Activated naive CD8-positive, alpha-beta T cell (primary cell): Measurements from ENCODE around the gene PCF11.
"Not testable (repeated sequence)": the region's sequence is repeated elsewhere in the genome, so short reads cannot be mapped to it uniquely, and the experiment has no call there.

Source experiments
- H3K27ac Mint-ChIP-seq: one replicate; pipeline ENCODE4 v1.8.0; 2021; ENCODE audit warnings: mixed read lengths
- H3K27me3 Mint-ChIP-seq: one replicate; pipeline ENCODE4 v1.8.0; 2021; ENCODE audit warnings: mixed read lengths
- H3K36me3 Mint-ChIP-seq: one replicate; pipeline ENCODE4 v1.8.0; 2021; ENCODE audit warnings: mixed read lengths
- H3K4me1 Mint-ChIP-seq: one replicate; pipeline ENCODE4 v1.8.0; 2021; ENCODE audit warnings: low read depth, mixed read lengths
- H3K4me3 Mint-ChIP-seq: one replicate; pipeline ENCODE4 v1.8.0; 2021; ENCODE audit warnings: mild to moderate bottlenecking, mixed read lengths
- H3K9me3 Mint-ChIP-seq: one replicate; pipeline ENCODE4 v1.8.0; 2021; ENCODE audit warnings: low read depth, mixed read lengths

The PCF11 gene

DNA sequence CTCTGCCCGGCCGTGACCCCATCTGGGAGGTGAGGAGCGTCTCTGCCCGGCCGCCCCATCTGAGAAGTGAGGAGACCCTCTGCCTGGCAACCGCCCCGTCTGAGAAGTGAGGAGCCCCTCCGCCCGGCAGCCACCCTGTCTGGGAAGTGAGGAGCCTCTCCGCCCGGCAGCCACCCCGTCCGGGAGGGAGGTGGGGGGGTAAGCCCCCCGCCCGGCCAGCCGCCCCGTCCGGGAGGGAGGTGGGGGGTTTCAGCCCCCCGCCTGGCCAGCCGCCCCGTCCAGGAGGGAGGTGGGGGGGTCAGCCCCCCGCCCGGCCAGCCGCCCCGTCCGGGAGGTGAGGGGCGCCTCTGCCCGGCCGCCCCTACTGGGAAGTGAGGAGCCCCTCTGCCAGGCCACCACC lies 23.7 kb upstream of the PCF11 start:
- H3K27me3 Mint-ChIP-seq, H3K4me3 Mint-ChIP-seq, H3K27ac Mint-ChIP-seq, H3K4me1 Mint-ChIP-seq, H3K36me3 Mint-ChIP-seq, H3K9me3 Mint-ChIP-seq: not testable (repeated sequence)

DNA sequence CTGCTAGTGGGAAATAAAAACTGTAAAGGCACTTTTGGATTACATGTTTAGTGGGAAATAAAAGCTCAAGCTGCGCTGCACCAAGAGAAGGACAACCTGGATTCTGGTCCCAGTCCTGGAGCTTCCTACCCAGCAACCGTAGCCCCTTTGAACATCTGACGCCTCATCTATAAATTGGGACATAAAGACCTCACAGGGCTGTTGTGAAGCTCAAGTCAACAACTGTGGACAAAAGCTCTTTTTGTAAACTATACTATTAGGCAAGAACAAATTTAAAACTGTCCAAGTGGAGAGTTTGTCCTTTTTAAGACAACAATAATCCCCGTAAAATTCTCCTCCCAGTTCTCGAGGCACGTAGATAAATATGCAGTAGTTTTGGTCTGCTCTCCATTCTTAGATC lies 17.6 kb upstream of the PCF11 start:
- Mint-ChIP-seq H3K27me3 (no peaks in the 10 kb centered on the region), H3K9me3 (no peaks in the 10 kb centered on the region), H3K4me1 (no peaks in the 10 kb centered on the region), H3K27ac (no peak overlapping the region), H3K36me3 (no peaks in the 10 kb centered on the region), H3K4me3 (no peak overlapping the region)

DNA sequence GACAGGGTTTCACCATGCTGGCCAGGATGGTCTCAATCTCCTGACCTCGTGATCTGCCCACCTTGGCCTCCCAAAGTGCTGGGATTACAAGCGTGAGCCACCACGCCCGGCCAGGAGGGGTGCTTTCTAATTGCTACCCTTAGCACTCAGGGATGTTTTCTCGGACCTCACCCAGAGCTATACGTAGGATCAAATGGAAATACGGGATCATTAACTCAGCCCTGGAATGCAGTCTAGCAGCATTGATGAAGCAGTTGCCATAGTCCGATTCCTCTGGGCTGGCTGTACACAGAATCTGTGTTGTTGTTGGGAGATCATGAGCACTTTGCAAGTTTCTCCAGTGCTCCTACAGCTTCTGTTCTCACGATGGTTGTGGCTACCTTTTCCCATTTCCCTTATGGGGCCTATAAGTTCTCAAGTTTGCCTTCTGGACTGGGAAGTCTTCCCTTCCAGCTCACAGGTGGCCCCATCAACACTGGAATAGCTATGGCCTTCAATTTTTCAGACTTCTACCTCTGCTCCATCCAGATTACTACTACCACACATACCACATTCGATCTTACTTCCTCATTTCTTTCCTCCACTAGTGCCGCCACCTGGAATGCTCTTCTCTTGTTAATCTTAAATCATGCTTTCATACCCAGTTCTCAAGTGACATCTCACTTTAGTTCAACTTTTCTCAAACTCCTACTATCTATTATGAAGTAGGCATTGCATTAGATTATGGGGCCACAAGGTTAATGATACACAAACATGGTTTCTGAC lies 16.1 kb upstream of the PCF11 start:
- no peaks in the 10 kb centered on the region for H3K9me3 Mint-ChIP-seq
- no peaks in the 10 kb centered on the region for H3K27me3 Mint-ChIP-seq
- H3K36me3 Mint-ChIP-seq, result no peaks in the 10 kb centered on the region
- no peak overlapping the region for H3K4me3 Mint-ChIP-seq
- H3K27ac Mint-ChIP-seq, result no peak overlapping the region
- no peaks in the 10 kb centered on the region for H3K4me1 Mint-ChIP-seq

DNA sequence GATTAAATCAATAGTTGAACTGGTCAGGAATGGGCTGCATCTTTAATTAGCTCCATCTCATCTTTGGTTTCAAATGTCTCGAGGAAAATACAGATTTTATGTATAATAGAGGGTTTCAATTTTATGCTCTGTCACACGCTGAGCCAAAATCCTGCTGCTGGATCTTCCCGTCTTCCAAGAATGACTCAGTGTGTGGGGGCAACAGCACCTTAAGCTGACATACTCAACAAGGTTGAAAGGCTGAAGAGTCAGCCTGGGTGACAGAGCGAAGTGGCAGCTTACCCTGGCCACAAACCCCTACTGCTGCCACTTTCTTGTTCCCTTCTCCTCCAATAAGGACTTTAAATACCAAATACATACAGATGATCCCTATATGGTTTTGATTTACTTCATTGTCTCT lies 9.0 kb upstream of the PCF11 start:
- Mint-ChIP-seq H3K27me3 (no peaks in the 10 kb centered on the region), H3K4me1 (no peaks in the 10 kb centered on the region), H3K9me3 (no peaks in the 10 kb centered on the region), H3K36me3 (no peaks in the 10 kb centered on the region), H3K27ac (no peak overlapping the region), H3K4me3 (no peak overlapping the region)

DNA sequence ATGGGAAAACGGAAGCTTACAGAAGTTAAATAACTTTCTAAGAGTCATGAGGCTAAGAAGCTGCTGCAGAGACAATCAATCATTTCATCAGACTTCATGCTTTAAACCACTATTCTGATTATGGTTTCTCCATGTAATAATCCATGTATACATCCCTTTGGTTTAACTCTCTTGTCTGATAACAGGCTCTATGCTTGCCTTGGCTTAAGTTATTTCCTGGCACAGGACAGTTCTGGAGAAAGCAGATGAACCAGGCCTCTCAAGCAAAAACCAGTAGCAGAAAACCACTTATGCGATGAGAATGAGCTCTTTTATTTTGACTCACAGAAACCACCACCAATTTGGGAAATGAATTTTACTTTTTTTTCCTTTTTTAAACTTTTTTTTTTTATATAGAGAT lies 6.5 kb upstream of the PCF11 start:
- Mint-ChIP-seq H3K27ac (no peak overlapping the region), H3K4me3 (no peak overlapping the region), H3K4me1 (peaks cover 3% of the 10 kb centered on the region), H3K36me3 (no peaks in the 10 kb centered on the region), H3K27me3 (no peaks in the 10 kb centered on the region), H3K9me3 (no peaks in the 10 kb centered on the region)

DNA sequence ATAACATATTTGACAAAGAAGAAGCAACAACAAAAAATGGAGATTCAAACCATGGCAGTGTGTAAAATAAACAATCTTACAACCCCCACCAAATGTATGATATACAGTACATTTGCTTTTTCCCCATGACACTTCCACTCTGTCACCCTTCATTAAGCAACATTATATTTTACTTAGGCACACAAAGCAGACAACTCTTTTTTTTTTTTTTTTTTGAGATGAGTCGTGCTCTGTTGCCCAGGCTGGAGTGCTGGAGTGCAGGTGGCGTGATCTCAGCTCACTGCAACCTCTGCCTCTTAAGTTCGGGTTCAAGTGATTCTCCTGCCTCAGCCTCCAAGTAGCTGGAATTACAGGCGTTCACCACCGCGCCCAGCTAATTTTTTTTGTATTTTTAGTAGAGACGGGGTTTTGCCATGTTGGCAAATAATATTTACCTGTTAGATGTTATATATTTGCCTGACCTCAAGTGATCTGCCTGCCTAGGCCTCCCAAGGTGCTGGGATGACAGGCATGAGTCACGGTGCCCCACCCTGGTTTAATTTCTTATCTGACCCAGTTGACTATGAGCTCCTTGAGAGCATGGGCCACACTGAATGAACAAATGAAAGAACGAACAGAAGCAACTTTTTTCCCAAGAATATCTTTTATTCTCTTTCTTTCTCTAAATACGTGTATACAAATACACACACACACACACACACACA lies 5.5 kb upstream of the PCF11 start:
- H3K9me3 Mint-ChIP-seq, result no peaks in the 10 kb centered on the region
- no peaks in the 10 kb centered on the region for H3K27me3 Mint-ChIP-seq
- no peaks in the 10 kb centered on the region for H3K36me3 Mint-ChIP-seq
- H3K4me1 Mint-ChIP-seq, result peaks cover 5% of the 10 kb centered on the region
- H3K27ac Mint-ChIP-seq, result no peak overlapping the region
- no peak overlapping the region for H3K4me3 Mint-ChIP-seq

DNA sequence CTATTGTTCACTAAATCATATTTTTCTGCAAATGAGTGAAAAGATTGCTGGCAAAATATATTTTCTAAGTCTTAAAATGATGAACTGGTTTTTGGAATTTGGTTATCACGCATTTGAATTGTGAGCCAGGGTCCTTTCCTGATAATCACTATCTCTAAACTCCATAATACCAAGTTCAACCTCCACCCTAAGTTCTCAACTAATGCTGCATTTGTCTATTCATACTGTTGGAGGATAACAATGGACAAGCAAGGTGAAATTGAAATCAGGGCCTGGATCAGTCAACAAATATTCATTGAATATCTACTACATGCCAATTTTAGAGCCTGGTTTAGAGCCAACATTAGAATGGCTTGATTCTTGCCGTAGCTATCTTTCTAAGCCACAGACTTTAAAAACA lies 4.7 kb upstream of the PCF11 start:
- Mint-ChIP-seq H3K36me3 (no peaks in the 10 kb centered on the region), H3K27me3 (no peaks in the 10 kb centered on the region), H3K4me1 (peaks cover 5% of the 10 kb centered on the region), H3K27ac (no peak overlapping the region), H3K4me3 (no peak overlapping the region), H3K9me3 (no peaks in the 10 kb centered on the region)

DNA sequence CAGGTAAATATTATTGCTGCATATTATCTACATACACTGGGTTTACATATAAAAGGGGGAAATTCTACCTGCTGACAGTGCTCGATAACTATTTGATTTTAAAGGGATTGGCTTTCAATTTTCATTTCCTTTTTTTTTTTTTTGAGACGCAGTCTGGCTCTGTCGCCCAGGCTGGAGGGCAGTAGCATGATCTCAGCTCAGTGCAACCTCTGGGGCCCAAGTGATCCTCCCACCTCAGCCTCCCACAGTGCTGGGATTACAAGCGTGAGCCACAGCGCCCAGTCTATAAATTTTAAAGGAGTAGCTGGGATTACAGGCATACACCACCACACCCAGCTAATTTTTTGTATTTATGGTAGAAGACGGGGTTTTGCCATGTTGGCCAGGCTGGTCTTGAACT lies 3.2 kb upstream of the PCF11 start:
- peaks cover 5% of the 10 kb centered on the region for H3K4me1 Mint-ChIP-seq
- peaks cover 5% of the 10 kb centered on the region for H3K36me3 Mint-ChIP-seq
- no peak overlapping the region for H3K4me3 Mint-ChIP-seq
- H3K27me3 Mint-ChIP-seq, result no peaks in the 10 kb centered on the region
- no peak overlapping the region for H3K27ac Mint-ChIP-seq
- no peaks in the 10 kb centered on the region for H3K9me3 Mint-ChIP-seq

DNA sequence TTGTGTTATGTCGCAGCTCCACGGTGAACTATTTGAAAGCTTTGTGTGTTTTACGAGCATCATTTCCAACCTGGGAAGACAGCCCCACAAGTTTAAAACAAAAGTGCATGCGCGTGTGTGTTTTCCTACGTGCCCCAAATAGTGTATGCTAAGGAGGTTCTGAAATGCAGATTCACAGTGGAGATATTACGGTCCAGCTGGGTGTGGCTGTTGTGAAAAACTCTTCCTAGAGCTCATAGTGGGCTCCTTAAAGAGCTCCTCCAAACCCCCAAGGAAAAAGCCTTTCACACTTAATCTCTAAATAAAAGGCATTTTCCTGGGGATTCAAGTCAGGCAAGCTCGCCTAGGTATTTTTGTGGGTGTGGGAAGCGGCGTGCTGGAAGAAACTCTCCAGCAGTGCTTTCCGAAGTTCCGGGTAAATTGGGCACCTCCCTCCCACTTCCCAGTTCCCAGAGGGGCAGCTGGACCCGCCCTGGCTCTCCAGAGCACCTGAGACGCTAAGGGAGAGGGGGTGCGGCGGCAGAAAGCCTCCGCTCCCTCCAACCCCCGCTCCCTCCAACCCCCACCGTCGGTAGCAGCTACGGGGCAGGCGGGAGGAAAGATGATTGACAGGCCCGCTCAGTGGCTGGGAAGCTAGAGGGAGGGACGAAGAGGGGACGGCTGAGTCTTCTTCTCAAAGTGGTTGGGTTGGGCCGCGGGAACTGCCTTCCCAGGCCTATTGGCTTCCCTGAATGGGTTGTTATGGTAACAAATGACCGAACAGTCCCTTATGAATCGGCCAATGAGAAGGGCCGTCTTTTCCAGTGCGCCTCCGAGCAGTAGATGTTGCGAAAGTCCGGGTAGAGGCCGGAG lies 561 bp upstream of the PCF11 start:
- Mint-ChIP-seq H3K9me3 (no peaks in the 10 kb centered on the region), H3K36me3 (peaks cover 14% of the 10 kb centered on the region), H3K4me3 (peak overlapping the region; percentile 100), H3K4me1 (peaks cover 28% of the 10 kb centered on the region), H3K27me3 (no peaks in the 10 kb centered on the region), H3K27ac (peak overlapping the region; percentile 100)

DNA sequence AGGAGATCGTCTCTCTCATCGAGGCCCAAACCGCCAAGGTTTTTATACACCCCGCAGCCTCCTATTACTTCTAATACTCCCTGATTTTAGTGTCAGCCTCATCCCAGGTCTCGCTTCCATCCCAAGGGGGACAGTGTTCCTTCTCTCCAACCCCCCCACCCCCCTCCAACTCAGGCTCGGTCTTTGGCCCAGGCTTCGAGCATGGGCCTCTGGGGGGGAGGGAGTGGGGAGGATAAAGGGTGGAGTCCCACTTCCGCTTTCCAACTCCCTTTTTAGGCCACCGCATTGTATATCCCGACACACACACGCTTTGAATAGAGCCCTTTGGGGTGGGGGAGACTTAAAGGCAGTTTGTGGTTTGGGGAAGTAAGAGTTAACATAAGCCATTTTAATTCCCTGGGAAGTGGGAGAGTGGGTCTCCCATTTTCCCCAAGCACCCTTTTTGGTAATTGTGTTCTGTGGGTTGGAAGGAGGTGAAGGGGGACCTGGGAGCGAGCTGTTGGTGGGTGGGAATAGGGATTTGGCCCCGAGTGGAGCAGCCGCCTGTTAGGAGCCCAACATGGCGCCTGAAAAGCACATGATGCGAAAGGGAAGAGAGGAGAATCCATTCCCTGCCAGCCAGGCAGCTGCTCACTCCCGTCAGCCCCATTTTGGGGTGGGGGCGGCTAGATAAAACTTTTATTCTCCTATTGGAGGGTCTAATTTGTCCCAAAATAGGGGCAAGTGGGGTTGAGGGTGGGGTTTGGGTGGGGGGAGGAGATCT lies 844 bp downstream of the PCF11 start:
- Mint-ChIP-seq H3K9me3 (no peaks in the 10 kb centered on the region), H3K4me1 (peaks cover 42% of the 10 kb centered on the region), H3K36me3 (peaks cover 17% of the 10 kb centered on the region), H3K27me3 (no peaks in the 10 kb centered on the region), H3K27ac (peak overlapping the region; percentile 100), H3K4me3 (peak overlapping the region; percentile 100)

DNA sequence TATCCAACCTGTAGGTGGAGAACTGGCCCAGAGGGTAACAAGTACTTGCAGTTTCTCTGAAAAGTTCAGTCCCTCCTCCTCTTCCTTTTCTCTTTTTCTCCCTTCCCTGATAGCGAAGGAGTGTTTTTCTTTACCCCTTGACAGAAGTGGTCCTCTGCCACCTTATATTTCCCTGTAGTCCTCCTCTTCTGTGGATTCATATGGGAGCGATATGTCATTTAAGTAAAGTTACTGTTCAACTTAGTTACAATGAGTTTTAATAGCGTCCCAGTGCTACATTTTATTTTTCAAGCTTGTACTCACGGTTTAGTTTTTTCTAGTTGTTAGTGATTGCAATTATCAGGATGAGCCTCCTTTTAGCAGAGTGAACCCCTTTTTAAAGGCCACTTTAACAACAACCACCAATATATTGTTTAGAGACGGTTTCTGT lies 1.4 kb downstream of the PCF11 start:
- H3K4me1 Mint-ChIP-seq, result peaks cover 48% of the 10 kb centered on the region
- peak overlapping the region; percentile 100 for H3K27ac Mint-ChIP-seq
- peaks cover 17% of the 10 kb centered on the region for H3K36me3 Mint-ChIP-seq
- peak overlapping the region; percentile 100 for H3K4me3 Mint-ChIP-seq
- no peaks in the 10 kb centered on the region for H3K27me3 Mint-ChIP-seq
- no peaks in the 10 kb centered on the region for H3K9me3 Mint-ChIP-seq

DNA sequence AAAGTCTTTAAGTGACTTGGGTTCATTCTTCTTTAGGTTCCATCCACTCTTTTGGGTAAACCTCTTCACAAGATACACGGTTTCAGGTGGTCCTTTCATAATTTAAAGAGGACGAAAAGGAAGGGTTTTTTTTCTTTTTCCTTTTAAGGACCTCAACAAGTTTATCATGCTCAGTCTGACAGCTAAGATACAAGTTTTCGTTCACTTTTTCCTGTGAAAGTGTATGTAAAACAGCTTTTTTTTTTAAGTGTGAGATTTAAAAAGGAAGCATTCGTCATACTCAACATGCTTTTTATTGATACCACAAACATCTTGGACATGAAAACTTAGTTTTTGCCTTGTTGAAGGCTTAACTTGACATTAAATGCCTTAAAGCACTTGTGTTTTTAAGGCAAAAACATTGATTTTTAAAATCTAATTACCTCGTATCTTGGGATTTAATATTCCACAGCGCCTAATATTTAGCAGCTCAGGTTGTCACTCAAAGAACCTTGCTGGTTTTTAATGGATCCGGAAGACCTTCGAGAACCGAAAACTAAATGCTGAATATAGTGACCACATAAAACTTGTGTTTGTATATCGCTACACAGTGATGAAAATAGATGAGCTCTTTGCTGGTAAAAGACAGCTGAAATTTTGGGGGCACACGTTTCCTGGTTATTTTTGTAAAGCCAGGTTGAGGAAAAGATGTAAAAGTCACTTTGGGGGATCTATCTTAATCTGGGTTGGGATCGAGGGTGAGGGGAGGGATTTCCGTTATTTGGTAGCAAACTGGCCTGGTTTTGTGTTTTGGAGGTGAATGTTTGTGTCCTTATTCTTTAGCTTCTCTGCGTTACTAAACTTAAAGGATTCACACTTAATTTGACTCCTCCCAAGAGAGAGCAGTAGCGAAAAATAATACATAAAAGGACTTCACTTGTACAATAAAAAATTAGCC lies 2.3 kb downstream of the PCF11 start:
- peaks cover 17% of the 10 kb centered on the region for H3K36me3 Mint-ChIP-seq
- peak overlapping the region; percentile 100 for H3K4me3 Mint-ChIP-seq
- H3K27me3 Mint-ChIP-seq, result no peaks in the 10 kb centered on the region
- peak overlapping the region; percentile 100 for H3K27ac Mint-ChIP-seq
- H3K4me1 Mint-ChIP-seq, result peaks cover 55% of the 10 kb centered on the region
- no peaks in the 10 kb centered on the region for H3K9me3 Mint-ChIP-seq

DNA sequence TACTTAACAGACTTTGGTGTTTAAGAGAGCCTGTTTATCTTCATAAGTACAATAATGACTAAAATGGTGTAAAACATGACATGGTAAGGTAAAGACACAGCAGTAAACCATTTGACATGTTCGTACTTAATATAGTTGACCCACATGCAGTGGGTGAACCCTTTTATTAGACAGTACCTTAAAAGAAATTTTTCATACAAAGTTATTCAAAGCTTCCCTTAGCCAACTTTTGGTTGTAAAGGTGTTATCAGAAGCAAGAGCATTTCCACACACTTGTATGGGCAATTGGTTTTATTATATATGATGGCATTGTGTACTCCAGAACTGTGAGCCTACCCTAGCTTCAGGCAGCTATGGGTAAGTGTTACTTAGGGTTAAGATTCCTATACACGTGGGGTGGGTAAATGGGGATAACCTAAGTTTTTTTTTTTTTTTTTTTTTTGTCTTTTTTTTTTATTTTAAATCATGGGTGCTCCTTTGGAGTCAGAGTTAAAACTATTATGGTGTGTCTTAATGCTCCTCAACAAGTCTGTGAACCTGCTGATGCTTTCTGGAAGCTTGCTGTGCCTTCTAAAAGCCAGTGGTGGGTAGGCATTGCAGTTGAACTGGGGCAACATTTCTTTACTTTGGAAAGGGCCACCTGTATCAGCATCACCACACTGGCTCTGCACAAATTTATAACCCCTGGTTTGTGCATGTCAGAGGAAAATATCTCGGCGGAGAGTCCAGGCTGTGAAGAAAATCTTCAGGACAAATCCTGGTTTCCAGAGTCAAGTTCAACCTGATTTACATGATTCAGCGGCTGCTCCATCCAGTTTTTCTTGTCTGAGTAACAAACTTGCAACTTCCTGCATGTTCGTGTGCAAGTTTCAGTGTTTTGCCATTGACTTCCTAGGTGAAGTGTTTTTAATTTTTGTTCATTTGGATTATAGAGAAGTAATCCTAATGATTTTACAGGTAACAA lies 3.3 kb downstream of the PCF11 start:
- Mint-ChIP-seq H3K36me3 (peaks cover 20% of the 10 kb centered on the region), H3K4me3 (peak overlapping the region; percentile 100), H3K4me1 (peaks cover 62% of the 10 kb centered on the region), H3K9me3 (no peaks in the 10 kb centered on the region), H3K27me3 (no peaks in the 10 kb centered on the region), H3K27ac (peak overlapping the region; percentile 100)
